CD14-positive monocyte (primary cell): ENCODE results near the gene ASTN2. TPM values are rescaled to one million over a fixed set of nuclear protein-coding genes. Genes with fewer than 3 reads are reported as not detected.

Source experiments
- DNase-seq, 3 donors: peaks; one replicate each; pipeline ENCODE4 v3.0.0-alpha.2; 2011 to 2022
- H2AFZ ChIP-seq: 2 replicates; pipeline ENCODE4 v1.6.0; 2012; ENCODE audit warnings: mild to moderate bottlenecking, low read depth, low read length, inconsistent platforms; ENCODE audit not compliant: insufficient read depth, poor library complexity, severe bottlenecking
- H3K27ac ChIP-seq, 2 donors: 1 replicate in 1 of 2; 2 replicates in 1 of 2; pipeline ENCODE4 v1.5.1; 2012 to 2013; ENCODE audit warnings: low read length in 2 of 2, control low read depth in 1 of 2, inconsistent platforms in 1 of 2, low read depth in 1 of 2, mild to moderate bottlenecking in 1 of 2
- H3K27me3 ChIP-seq, 2 donors: one replicate each; pipeline versions ENCODE4 v1.6.0 to v1.6.1; 2011 to 2013; ENCODE audit warnings: low read length in 2 of 2; ENCODE audit not compliant: control insufficient read depth in 2 of 2, insufficient read depth in 2 of 2
- H3K36me3 ChIP-seq, 2 donors: replicated peaks in 1 of 2; 1 replicate in 1 of 2; 2 replicates in 1 of 2; pipeline versions ENCODE4 v1.5.1 to v1.6.1; 2012 to 2013; ENCODE audit warnings: low read length in 2 of 2, control low read depth in 1 of 2, inconsistent platforms in 1 of 2, mild to moderate bottlenecking in 1 of 2; ENCODE audit not compliant: insufficient read depth in 2 of 2, control insufficient read depth in 1 of 2
- H3K4me1 ChIP-seq, 2 donors: 1 replicate in 1 of 2; 2 replicates in 1 of 2; pipeline versions ENCODE4 v1.5.1 to v1.6.1; 2012 to 2013; ENCODE audit warnings: low read length in 2 of 2, control low read depth in 1 of 2, inconsistent platforms in 1 of 2, mild to moderate bottlenecking in 1 of 2, moderate library complexity in 1 of 2; ENCODE audit not compliant: insufficient read depth in 2 of 2, control insufficient read depth in 1 of 2
- H3K4me2 ChIP-seq: replicated peaks from 2 replicates; pipeline ENCODE3; 2012; ENCODE audit warnings: low read length, moderate library complexity, mild to moderate bottlenecking; ENCODE audit not compliant: poor library complexity, severe bottlenecking; ENCODE audit errors: extremely low read depth
- H3K4me3 ChIP-seq, 3 experiments: fragments of 200-600 bp in 1 of 3; sonication (generic) in 1 of 3; replicated peaks in 1 of 3; 1 replicate in 2 of 3; 2 replicates in 1 of 3; pipeline ENCODE4 v1.5.1; 2011 to 2013; ENCODE audit warnings: low read length in 3 of 3, mild to moderate bottlenecking in 3 of 3, control low read depth in 2 of 3, low read depth in 2 of 3, inconsistent platforms in 1 of 3, moderate library complexity in 1 of 3
- H3K79me2 ChIP-seq: 2 replicates; pipeline ENCODE4 v1.6.0; 2012; ENCODE audit warnings: mild to moderate bottlenecking, control low read depth, inconsistent platforms, low read length, moderate library complexity; ENCODE audit not compliant: insufficient read depth
- H3K9ac ChIP-seq: 2 replicates; pipeline ENCODE4 v1.6.0; 2017; ENCODE audit warnings: low read length, mild to moderate bottlenecking; ENCODE audit not compliant: insufficient read depth, poor library complexity, severe bottlenecking
- H3K9me3 ChIP-seq, 2 donors: replicated peaks in 1 of 2; 1 replicate in 1 of 2; 2 replicates in 1 of 2; pipeline versions ENCODE4 v1.5.1 to v1.6.1; 2012 to 2013; ENCODE audit warnings: low read length in 2 of 2, control low read depth in 1 of 2; ENCODE audit not compliant: control insufficient read depth in 1 of 2, insufficient read depth in 1 of 2
- H4K20me1 ChIP-seq: 2 replicates; pipeline ENCODE4 v1.6.0; 2012; ENCODE audit warnings: mild to moderate bottlenecking, low read length, control low read depth, moderate library complexity; ENCODE audit not compliant: insufficient read depth
- H3K27ac Mint-ChIP-seq, 7 donors: one replicate each; pipeline ENCODE4 v1.8.0; 2020; ENCODE audit warnings: mild to moderate bottlenecking in 7 of 7, mixed read lengths in 7 of 7, moderate library complexity in 6 of 7, inconsistent platforms in 2 of 7
- H3K27me3 Mint-ChIP-seq, 3 donors: one replicate each; pipeline ENCODE4 v1.8.0; 2021 to 2022; ENCODE audit warnings: low read depth in 3 of 3, mild to moderate bottlenecking in 3 of 3, mixed read lengths in 3 of 3, moderate library complexity in 3 of 3, inconsistent platforms in 1 of 3
- H3K36me3 Mint-ChIP-seq, 2 donors: one replicate each; pipeline ENCODE4 v1.8.0; 2020; ENCODE audit warnings: mixed read lengths in 2 of 2, inconsistent platforms in 1 of 2, mild to moderate bottlenecking in 1 of 2
- H3K4me1 Mint-ChIP-seq: one replicate; pipeline ENCODE4 v1.8.0; 2020; ENCODE audit warnings: mild to moderate bottlenecking, mixed read lengths
- H3K4me3 Mint-ChIP-seq, 2 donors: one replicate each; pipeline ENCODE4 v1.8.0; 2020; ENCODE audit warnings: mild to moderate bottlenecking in 2 of 2, mixed read lengths in 2 of 2, moderate library complexity in 1 of 2
- H3K9me3 Mint-ChIP-seq, 7 donors: one replicate each; pipeline ENCODE4 v1.8.0; 2020 to 2022; ENCODE audit warnings: mixed read lengths in 7 of 7, mild to moderate bottlenecking in 6 of 7, moderate library complexity in 6 of 7, inconsistent platforms in 2 of 7
- CTCF ChIP-seq: fragments of 200-600 bp; IDR thresholded peaks from one replicate; pipeline ENCODE4 v1.8.0; 2022; ENCODE audit warnings: antibody characterized with exemption, mild to moderate bottlenecking
- WGBS: methylation state at CpG from one replicate; pipeline ENCODE4 v1.1.5; 2013; ENCODE audit warnings: missing lambda C conversion rate; ENCODE audit not compliant: insufficient coverage; 5-methylcytosine and 5-hydroxymethylcytosine counted together
- intact Hi-C, 2 donors: fragments of 100-400 bp; cut with micrococcal nuclease; formaldehyde crosslinking; loops; one replicate each; pipeline versions ENCODE4 v1.15.0 to v1.15.1; 2023
- polyA plus RNA-seq, 3 donors: library from polyadenylated mRNA; depleted of rRNA in 1 of 3; unstranded in 2 of 3; stranded (reverse) in 1 of 3; fragments of 300-500 nt in 2 of 3; fragments of >200 nt in 1 of 3; fragmentation: Illumina TruSeq in 2 of 3; gene quantifications; 1 replicate in 2 of 3; 2 replicates in 1 of 3; pipeline ENCODE4 v1.2.3, GENCODE V29; 2012 to 2021

Gene ASTN2
- polyA plus RNA-seq, 3 donors: not detected

GRCh38 chr9:116656977-116657376, 757.9 kb downstream of the ASTN2 start:
- H3K36me3 Mint-ChIP-seq: no peaks in the 10 kb centered on the region
- intact Hi-C loops: no loop called here
- H3K9ac ChIP-seq: no peak overlapping the region
- no peak overlapping the region for H3K27ac Mint-ChIP-seq
- H3K9me3 Mint-ChIP-seq: no peaks in the 10 kb centered on the region
- H4K20me1 ChIP-seq: no peaks in the 10 kb centered on the region
- no peak overlapping the region for H3K4me2 ChIP-seq
- H3K79me2 ChIP-seq: no peaks in the 10 kb centered on the region
- H2AFZ ChIP-seq: no peak overlapping the region
- no CpG with 5 or more reads among the region's 2 CpGs for WGBS
- TF ChIP-seq CTCF: no peak
- no peak overlapping the region for H3K4me3 ChIP-seq
- no peaks in the 10 kb centered on the region for H3K36me3 ChIP-seq
- no peak overlapping the region for H3K4me3 Mint-ChIP-seq
- no peaks in the 10 kb centered on the region for H3K4me1 ChIP-seq
- H3K4me1 Mint-ChIP-seq: no peaks in the 10 kb centered on the region
- peaks cover 0 to 1% (median 0%) of the 10 kb centered on the region in 3 donors for H3K27me3 Mint-ChIP-seq
- no peaks in the 10 kb centered on the region for H3K27me3 ChIP-seq
- DNase-seq: no peak
- no peak overlapping the region for H3K27ac ChIP-seq
- no peaks in the 10 kb centered on the region for H3K9me3 ChIP-seq

GRCh38 chr9:116656501-116656971, 758.3 kb downstream of the ASTN2 start:
- Histone ChIP-seq H3K79me2 (no peaks in the 10 kb centered on the region), H3K9ac (no peak overlapping the region), H3K4me1 (no peaks in the 10 kb centered on the region), H3K27ac (no peak overlapping the region), H3K4me3 (no peak overlapping the region), H3K27me3 (no peaks in the 10 kb centered on the region), H3K4me2 (no peak overlapping the region), H3K9me3 (no peaks in the 10 kb centered on the region), H3K36me3 (no peaks in the 10 kb centered on the region), H2AFZ (no peak overlapping the region), H4K20me1 (no peaks in the 10 kb centered on the region)
- H3K9me3 Mint-ChIP-seq: no peaks in the 10 kb centered on the region
- TF ChIP-seq CTCF: no peak
- no peak for DNase-seq
- no peaks in the 10 kb centered on the region for H3K4me1 Mint-ChIP-seq
- H3K4me3 Mint-ChIP-seq: no peak overlapping the region
- intact Hi-C loops: no loop called here
- H3K27me3 Mint-ChIP-seq: peaks cover 0 to 1% (median 0%) of the 10 kb centered on the region in 3 donors
- H3K36me3 Mint-ChIP-seq: no peaks in the 10 kb centered on the region
- no peak overlapping the region for H3K27ac Mint-ChIP-seq
- WGBS: 96% methylated on average over 3 of the region's 5 CpGs
